IPS-18a (cell line): Measurements from ENCODE around the gene TMEM255B.

ENCODE experiments used
- H3K27ac ChIP-seq: one replicate; pipeline ENCODE4 v1.5.1; 2013; ENCODE audit warnings: low read length
- H3K27me3 ChIP-seq: one replicate; pipeline ENCODE4 v1.6.1; 2013; ENCODE audit warnings: mild to moderate bottlenecking, low read length; ENCODE audit not compliant: control insufficient read depth, insufficient read depth
- H3K36me3 ChIP-seq: one replicate; pipeline ENCODE4 v1.6.1; 2013; ENCODE audit warnings: low read depth, low read length; ENCODE audit not compliant: control insufficient read depth
- H3K4me1 ChIP-seq: one replicate; pipeline ENCODE4 v1.6.1; 2013; ENCODE audit warnings: low read depth, low read length; ENCODE audit not compliant: control insufficient read depth
- H3K4me3 ChIP-seq: one replicate; pipeline ENCODE4 v1.5.1; 2013; ENCODE audit warnings: low read length
- H3K9ac ChIP-seq: one replicate; pipeline ENCODE4 v1.6.1; 2013; ENCODE audit warnings: mild to moderate bottlenecking, low read length, moderate library complexity
- H3K9me3 ChIP-seq: one replicate; pipeline ENCODE4 v1.6.1; 2013; ENCODE audit warnings: low read depth, low read length; ENCODE audit not compliant: control insufficient read depth

The TMEM255B gene

DNA sequence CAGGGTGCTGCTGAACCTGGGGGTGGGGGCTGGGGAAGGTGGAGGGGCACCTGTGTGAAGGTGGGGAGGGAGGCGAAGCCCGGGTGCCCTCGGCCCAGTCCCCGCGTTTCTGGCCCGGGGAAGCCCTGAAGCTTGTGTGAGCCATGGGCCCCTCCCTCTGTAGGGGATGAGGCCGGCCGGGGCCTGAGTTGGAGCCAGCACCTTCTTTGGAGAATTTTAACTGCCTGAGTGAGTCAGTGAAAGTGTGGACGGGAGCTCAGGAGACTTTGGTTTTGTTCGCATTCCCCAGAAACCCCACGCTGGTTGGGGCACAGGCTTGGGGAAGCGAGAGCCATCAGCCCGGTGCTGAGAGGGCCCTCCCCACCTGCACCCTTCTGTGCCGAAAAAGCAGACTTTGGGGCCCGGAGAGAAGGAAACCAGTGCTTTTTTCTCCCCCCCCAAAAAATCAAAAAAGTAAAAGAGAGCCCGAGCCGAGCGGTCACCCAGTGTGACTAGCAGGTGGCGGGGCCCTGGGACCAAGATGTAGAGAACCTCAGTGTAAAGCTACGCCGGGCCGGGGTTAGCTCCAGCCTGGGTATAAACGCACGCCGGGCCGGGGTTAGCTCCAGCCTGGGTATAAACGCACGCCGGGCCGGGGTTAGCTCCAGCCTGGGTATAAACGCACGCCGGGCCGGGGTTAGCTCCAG lies 45.1 kb downstream of the TMEM255B start:
- no peak overlapping the region for H3K4me3 ChIP-seq

DNA sequence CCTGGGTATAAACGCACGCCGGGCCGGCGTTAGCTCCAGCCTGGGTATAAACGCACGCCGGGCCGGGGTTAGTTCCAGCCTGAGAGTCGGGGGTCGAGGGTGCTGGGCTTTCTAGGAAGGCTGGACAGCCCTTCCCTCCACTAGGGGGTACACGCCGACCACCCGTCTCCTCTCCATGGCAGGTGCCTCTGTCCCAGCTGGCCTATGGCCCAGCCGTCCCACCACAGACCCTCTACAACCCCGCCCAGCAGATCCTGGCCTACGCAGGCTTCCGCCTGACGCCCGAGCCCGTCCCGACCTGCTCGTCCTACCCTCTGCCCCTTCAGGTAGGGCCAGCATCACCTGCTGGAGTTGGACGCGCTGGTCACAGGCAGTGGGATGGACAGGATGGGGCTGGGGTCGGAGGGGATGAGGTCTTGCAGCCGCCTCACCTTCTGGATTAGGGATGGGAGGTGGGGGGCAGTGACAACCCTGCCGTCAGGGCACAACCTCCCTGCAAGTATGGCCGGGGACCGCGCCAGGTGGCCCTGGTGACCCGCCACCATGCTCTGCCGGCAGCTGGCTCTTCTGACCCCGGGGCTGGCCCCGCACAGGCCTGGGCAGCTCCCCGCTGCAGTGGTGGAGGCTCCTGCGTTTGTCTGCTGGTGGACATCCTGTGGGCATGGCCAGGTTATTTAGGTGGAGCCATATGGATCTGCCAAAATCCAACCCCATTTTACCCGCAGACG lies 45.8 kb downstream of the TMEM255B start:
- Histone ChIP-seq H3K4me3 (no peak overlapping the region), H3K9ac (no peak overlapping the region), H3K27ac (no peak overlapping the region), H3K4me1 (peaks cover 5% of the 10 kb centered on the region), H3K36me3 (no peaks in the 10 kb centered on the region), H3K27me3 (no peaks in the 10 kb centered on the region), H3K9me3 (no peaks in the 10 kb centered on the region)

More for the DNA sequence above, 45.1 kb downstream of the TMEM255B start:
- Histone ChIP-seq H3K9ac (no peak overlapping the region), H3K4me1 (peaks cover 5% of the 10 kb centered on the region), H3K9me3 (no peaks in the 10 kb centered on the region), H3K36me3 (no peaks in the 10 kb centered on the region), H3K27ac (no peak overlapping the region), H3K27me3 (no peaks in the 10 kb centered on the region)

DNA sequence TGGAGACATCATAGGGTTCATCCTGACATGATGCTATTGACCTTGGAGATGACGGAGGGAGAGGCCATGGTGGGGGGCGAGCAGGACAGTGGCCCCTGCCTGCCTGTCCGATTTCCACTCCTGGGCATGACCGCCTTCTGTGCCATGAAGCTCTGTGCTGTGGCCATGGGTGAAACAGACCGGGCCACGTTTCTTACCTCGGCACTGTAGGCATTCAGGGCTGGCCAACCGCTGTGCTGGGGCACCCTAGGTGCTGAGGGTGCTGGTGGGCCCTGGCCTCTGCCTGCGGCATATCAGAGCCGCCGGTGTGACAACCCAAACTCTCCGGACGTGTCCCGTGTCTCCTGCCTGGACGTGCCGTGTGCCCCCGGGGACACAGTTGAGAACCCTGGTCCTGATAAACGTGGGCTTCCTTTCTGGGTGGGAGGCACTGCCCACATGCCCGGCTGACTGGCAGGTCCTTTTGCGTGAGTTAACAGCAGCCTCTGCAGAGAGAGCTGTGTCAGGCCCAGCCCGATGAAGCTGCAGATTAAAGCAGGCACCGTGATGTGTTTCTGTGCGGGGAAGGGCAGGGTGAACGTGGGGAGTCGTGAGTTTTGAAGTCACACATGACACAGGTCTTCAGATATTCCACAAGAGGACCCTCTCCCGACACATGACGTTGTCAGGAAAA lies 46.5 kb downstream of the TMEM255B start:
- Histone ChIP-seq H3K4me1 (peaks cover 5% of the 10 kb centered on the region), H3K27me3 (no peaks in the 10 kb centered on the region), H3K9ac (no peak overlapping the region), H3K27ac (no peak overlapping the region), H3K9me3 (no peaks in the 10 kb centered on the region), H3K36me3 (no peaks in the 10 kb centered on the region), H3K4me3 (no peak overlapping the region)

DNA sequence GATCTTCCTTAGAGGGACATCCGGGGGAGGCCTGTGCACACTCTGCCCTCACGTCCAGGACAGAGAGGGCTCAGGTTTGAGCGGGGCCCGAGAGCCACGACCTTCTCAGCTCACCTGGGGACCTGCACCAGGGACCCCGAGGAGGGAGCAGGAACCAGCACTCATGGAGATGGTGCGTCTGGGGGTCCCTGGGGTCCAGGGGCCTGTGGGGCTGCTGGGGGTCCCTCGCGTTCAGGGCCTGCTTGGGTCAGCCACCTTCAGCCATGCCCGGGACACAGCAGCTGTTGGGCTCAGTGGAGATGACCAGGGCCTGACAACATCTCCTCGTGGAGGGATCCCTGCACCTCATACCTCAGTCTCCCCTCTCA lies 47.1 kb downstream of the TMEM255B start:
- H3K36me3 ChIP-seq, result no peaks in the 10 kb centered on the region
- no peaks in the 10 kb centered on the region for H3K27me3 ChIP-seq
- H3K4me1 ChIP-seq, result peaks cover 5% of the 10 kb centered on the region
- H3K9ac ChIP-seq, result no peak overlapping the region
- no peak overlapping the region for H3K4me3 ChIP-seq
- H3K9me3 ChIP-seq, result no peaks in the 10 kb centered on the region
- no peak overlapping the region for H3K27ac ChIP-seq

- Histone ChIP-seq H3K27ac (no peak overlapping the region), H3K4me1 (peaks cover 5% of the 10 kb centered on the region), H3K9ac (no peak overlapping the region), H3K27me3 (no peaks in the 10 kb centered on the region), H3K9me3 (no peaks in the 10 kb centered on the region), H3K4me3 (no peak overlapping the region), H3K36me3 (no peaks in the 10 kb centered on the region)
Observed at GRCh38 chr13:113806526-113806925, 47.5 kb downstream of the TMEM255B start.

- Histone ChIP-seq H3K27me3 (no peaks in the 10 kb centered on the region), H3K9ac (no peak overlapping the region), H3K9me3 (no peaks in the 10 kb centered on the region), H3K4me1 (no peaks in the 10 kb centered on the region), H3K4me3 (no peak overlapping the region), H3K36me3 (no peaks in the 10 kb centered on the region), H3K27ac (no peak overlapping the region)
Observed at GRCh38 chr13:113808058-113808834, 49.2 kb downstream of the TMEM255B start.

- Histone ChIP-seq H3K4me3 (no peak overlapping the region), H3K27me3 (no peaks in the 10 kb centered on the region)
Observed at GRCh38 chr13:113809934-113810333, 50.9 kb downstream of the TMEM255B start.

DNA sequence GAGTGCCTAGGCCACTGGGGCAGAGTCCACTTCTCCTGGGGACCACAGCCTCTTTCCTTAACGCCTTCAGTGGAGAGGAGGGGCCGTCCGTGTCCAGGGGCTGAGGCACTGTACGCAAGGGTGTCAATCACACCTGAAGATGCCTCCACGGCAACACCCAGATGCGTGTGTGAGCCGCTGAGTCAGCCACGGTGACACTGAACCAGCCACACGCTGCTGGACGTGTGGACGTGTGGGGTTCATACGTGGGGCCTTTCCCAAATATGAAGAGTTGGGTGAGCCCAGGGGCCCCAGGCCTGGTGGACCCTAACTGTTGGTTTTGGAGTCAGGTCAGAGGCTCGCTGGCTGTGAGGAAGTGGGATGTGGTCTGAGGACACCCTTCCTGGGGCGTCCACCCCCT lies 51.6 kb downstream of the TMEM255B start:
- Histone ChIP-seq H3K4me3 (no peak overlapping the region), H3K4me1 (no peaks in the 10 kb centered on the region), H3K27ac (no peak overlapping the region), H3K27me3 (no peaks in the 10 kb centered on the region), H3K36me3 (no peaks in the 10 kb centered on the region), H3K9ac (no peak overlapping the region), H3K9me3 (no peaks in the 10 kb centered on the region)

More at GRCh38 chr13:113809934-113810333, 50.9 kb downstream of the TMEM255B start:
- Histone ChIP-seq H3K9ac (no peak overlapping the region), H3K4me1 (no peaks in the 10 kb centered on the region), H3K27ac (no peak overlapping the region), H3K36me3 (no peaks in the 10 kb centered on the region), H3K9me3 (no peaks in the 10 kb centered on the region)

GRCh38 chr13:113811081-113811928 lies 52.3 kb downstream of the TMEM255B start:
- Histone ChIP-seq H3K27me3 (no peaks in the 10 kb centered on the region), H3K9ac (no peak overlapping the region), H3K4me1 (no peaks in the 10 kb centered on the region), H3K27ac (no peak overlapping the region), H3K4me3 (no peak overlapping the region), H3K36me3 (no peaks in the 10 kb centered on the region), H3K9me3 (no peaks in the 10 kb centered on the region)

DNA sequence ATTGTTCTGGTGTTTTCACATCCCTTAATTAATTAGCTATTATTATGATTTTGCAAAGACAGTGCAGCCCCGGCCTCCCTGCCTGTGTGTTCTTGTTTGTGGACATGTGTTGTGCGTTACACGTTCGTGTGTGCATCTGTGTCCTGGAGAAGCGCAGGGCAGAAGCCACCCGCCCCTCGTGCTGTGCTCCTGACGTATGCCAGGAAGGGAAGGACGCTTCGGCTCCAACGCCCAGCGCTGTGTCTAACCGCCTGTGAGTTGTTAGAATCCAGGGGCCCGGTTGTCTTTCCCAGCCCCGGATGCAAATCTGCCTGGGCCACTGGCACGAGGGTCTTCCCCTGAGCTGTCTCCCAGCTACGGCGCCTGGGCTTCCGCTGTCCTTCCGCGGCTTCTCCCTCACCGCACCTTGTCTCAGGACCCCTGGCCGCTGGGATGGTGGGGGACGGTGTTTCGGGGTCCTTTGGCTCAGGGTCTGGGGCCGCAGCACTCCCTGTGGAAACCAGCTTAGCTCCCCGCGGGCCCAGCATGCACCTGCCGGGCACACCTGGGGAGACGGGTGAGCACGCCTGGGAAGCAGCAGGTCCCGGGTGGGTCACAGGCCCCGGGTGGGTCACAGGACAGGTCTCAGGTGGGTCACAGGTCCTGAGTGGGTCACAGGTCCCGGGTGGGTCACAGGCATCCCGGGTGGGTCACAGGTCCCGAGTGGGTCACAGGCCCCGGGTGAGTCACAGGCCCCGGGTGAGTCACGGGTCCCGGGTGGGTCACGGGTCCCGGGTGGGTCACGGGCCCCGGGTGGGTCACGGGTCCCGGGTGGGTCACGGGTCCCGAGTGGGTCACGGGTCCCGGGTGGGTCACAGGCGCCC lies 53.4 kb downstream of the TMEM255B start:
- no peaks in the 10 kb centered on the region for H3K9me3 ChIP-seq
- H3K27me3 ChIP-seq, result no peaks in the 10 kb centered on the region
- no peaks in the 10 kb centered on the region for H3K36me3 ChIP-seq
- no peak overlapping the region for H3K27ac ChIP-seq
- no peaks in the 10 kb centered on the region for H3K4me1 ChIP-seq
- H3K9ac ChIP-seq, result no peak overlapping the region
- no peak overlapping the region for H3K4me3 ChIP-seq
